ENCODE data around the gene CYP21A2.
"Not testable (repeated sequence)": the region's sequence is repeated elsewhere in the genome, so short reads cannot be mapped to it uniquely, and the experiment has no call there.

Gene CYP21A2

DNA sequence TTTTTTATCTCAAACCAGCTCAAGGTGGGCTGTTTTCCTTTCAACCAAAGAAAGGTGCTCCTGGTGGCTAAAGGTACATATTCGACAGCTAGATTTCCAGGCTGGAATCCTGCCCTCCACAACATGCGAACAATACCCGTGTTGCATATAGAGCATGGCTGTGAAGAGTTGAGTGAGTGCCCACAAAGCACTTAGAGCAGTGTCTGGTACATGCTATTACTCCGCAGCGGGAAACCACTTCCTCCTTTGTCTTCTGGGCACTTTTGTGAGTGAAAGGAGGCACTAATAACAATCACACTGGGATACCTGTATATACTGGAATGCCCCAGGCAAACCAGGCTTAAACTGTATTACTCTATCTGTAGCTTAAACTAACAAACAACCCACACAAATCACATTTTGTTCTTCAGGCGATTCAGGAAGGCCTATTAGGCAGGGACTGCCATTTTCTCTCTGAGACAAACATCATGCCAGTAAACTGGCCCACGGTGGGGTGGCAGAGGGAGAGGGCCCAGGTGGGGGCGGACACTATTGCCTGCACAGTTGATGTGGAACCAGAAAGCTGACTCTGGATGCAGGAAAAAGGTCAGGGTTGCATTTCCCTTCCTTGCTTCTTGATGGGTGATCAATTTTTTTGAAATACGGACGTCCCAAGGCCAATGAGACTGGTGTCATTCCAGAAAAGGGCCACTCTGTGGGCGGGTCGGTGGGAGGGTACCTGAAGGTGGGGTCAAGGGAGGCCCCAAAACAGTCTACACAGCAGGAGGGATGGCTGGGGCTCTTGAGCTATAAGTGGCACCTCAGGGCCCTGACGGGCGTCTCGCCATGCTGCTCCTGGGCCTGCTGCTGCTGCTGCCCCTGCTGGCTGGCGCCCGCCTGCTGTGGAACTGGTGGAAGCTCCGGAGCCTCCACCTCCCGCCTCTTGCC lies at the start of gene CYP21A2:
Gene CYP21A2, plus strand, starts transcription at position 818 of the 927 bp plus-strand sequence. Its CDS starts 8 bp downstream, at position 826.
- TF ChIP-seq, protein P1, sequence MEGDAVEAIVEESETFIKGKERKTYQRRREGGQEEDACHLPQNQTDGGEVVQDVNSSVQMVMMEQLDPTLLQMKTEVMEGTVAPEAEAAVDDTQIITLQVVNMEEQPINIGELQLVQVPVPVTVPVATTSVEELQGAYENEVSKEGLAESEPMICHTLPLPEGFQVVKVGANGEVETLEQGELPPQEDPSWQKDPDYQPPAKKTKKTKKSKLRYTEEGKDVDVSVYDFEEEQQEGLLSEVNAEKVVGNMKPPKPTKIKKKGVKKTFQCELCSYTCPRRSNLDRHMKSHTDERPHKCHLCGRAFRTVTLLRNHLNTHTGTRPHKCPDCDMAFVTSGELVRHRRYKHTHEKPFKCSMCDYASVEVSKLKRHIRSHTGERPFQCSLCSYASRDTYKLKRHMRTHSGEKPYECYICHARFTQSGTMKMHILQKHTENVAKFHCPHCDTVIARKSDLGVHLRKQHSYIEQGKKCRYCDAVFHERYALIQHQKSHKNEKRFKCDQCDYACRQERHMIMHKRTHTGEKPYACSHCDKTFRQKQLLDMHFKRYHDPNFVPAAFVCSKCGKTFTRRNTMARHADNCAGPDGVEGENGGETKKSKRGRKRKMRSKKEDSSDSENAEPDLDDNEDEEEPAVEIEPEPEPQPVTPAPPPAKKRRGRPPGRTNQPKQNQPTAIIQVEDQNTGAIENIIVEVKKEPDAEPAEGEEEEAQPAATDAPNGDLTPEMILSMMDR (IDR thresholded peaks at IDR 0.05): not testable (repeated sequence)

DNA sequence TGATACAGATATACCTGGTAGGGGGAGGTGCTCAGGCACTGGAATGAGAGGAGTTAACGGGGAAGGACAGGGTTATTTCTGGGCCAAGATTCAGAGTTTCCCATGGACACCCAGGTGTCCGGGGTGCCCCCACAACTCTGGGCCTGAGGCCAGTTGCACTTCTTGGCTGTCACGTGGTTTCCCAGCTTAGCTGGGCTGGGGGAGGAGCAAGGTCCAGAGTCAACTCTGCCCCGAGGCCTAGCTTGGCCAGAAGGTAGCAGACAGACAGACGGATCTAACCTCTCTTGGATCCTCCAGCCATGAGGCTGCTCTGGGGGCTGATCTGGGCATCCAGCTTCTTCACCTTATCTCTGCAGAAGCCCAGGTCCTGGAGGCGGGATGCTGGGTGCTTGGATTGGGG lies 23.7 kb upstream of the CYP21A2 start, which contains the start of gene C4B:
Gene C4B, plus strand, starts transcription at position 249 of the 400 bp plus-strand sequence. Its CDS starts 51 bp downstream, at position 300.
- TF ChIP-seq, protein P1 (IDR thresholded peaks at IDR 0.05): not testable (repeated sequence)

DNA sequence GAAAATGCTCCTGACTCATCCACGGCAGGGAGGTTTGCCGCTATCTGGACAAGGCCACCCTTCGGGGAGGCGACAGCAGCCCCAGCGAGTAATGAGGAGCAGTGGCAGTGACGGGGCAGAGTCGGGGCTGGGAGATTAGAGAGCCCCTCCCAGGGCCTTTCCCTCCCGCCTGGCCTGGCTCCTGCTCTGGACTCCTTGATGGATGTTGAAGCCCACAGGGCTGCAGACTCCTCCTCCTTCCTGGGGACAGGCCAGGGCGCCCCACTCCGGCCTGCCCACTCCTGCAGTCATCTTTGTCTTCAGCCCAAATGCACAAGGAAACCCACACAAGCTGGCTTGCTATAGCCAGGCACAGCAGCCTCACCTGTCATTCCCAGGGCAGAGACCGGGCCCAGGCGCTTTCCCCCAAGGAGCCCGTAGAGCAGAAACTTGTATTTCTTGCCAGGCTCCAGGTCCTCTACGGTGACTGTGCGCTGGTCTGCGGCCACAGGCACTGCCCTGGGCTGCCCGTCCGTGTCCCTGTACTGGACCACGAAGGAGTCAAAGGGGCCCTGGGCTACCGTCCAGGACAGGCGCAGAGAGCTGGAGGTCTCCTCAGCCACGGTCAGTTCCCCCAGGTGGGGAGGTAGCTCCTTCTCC lies 7.7 kb downstream of the CYP21A2 start:
- TF ChIP-seq, protein P1 (IDR thresholded peaks at IDR 0.05): no peak

DNA sequence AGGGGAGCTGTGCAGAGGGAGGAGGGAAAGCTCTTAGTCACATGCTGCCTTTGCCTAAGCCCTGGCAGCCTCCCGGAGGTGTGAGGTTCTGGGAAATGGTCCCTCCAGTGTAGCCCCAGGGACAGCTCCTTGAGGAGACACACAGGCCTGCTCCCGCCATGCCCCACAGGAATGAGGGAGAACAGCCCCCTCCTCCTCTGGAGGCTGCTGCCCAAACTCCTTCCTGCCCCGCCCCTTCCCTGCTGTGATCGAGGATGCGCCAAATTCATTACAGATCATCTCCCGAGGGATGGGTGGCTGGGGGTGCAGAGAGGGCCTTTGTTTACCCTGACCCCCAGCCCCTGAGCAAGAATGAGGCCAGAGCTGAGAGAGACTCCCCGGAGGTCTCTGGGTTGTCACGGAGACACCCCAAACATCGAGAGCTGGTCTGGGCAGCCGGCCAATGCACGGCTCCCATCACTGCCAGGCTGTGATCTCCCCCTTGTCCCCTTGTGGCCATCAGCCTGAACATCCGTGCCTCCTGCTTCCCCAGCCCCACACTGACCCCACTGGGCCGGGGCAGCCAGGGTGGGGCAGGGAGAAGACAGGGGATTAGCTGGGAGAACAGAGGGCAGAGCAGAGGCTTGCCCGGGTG lies 8.4 kb downstream of the CYP21A2 start:
- TF ChIP-seq, protein P1 (IDR thresholded peaks at IDR 0.05): no peak

DNA sequence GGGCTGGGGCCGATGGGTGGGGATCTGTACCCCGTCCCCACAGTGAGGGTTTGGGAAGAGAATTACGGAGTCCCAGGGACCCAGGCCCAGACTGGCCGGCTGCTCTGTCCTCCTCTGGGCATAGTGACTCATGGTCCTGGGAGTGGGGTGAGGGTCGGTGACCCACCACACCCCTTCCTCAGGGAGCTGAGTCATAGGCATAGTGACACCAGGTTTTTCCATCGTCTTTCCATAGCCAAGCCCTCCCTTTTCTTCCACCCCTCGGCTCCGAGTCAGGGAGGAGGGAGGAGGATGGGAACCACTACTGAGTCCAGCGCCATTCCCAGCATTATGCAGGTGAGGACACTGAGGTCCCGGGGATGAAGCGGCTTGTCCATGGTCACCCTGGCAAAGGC lies 8.9 kb downstream of the CYP21A2 start:
- TF ChIP-seq, protein P1 (IDR thresholded peaks at IDR 0.05): no peak

DNA sequence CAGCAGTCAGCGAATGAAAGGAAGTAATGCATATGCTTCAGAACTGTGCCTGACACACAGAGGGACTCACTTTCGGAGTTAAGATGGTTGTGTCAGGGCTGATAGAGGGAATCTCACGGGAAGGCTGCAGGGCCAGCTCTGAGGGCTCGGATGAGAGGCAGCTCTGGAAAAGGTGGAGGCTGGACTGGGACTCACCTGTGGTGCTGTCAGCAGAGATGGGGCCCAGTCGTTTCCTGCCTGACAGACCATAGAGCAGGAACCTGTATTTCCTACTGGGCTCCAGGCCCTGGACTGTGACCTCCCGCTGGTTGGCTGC lies 9.3 kb downstream of the CYP21A2 start:
- TF ChIP-seq, protein P1 (IDR thresholded peaks at IDR 0.05): no peak

All from LNCAP (cell line).